Glomerular visceral epithelial cell (primary cell): ENCODE results near the gene KRT37.
"Not testable (repeated sequence)": the region's sequence is repeated elsewhere in the genome, so short reads cannot be mapped to it uniquely, and the experiment has no call there.

Experiments
- DNase-seq: peaks from one replicate; pipeline ENCODE4 v3.0.0-alpha.2; 2016; ENCODE audit errors: extremely low spot score

The KRT37 gene

DNA sequence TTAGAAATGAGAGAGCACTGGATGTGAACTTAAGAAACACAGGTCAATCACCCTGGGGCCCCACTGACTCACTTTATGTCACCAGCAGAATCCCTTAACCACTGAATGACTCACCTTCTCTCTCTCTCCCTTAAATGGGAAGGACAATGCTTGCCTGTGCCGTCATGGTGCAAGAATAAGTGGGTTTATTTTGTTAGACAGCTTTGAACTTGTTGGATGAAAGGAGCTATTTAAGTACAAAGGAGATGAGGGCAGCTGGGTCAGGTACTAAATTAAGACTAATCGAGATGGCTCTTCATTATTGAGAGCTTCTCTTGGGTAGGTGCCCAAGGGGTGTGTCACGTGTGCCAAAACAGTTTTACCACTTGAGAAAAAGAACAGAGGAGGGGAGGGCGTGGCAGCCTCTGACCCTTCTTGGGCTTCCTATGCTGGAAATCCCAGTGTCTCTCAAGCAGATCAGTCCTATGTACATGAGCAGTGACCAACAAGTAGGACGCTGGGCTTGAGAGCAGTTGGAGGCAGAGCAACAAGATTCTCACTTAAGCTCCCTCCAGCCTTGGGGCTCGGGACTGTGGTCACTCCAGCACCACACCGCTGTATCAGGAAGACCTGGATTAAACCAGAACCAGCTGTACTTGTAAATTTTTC lies 20.2 kb downstream of the KRT37 start:
- DNase-seq: peak; percentile 95

GRCh38 chr17:41403404-41404023 lies 20.9 kb downstream of the KRT37 start:
- no peak for DNase-seq

GRCh38 chr17:41402161-41402560 lies 22.2 kb downstream of the KRT37 start:
- peak; percentile 62 for DNase-seq

GRCh38 chr17:41396996-41397660 lies 27.3 kb downstream of the KRT37 start, which contains the start of gene KRT31:
Gene KRT31 (minus strand): TSS chr17:41397608. CDS start chr17:41397539, 69 bp downstream.
- DNase-seq: no peak

DNA sequence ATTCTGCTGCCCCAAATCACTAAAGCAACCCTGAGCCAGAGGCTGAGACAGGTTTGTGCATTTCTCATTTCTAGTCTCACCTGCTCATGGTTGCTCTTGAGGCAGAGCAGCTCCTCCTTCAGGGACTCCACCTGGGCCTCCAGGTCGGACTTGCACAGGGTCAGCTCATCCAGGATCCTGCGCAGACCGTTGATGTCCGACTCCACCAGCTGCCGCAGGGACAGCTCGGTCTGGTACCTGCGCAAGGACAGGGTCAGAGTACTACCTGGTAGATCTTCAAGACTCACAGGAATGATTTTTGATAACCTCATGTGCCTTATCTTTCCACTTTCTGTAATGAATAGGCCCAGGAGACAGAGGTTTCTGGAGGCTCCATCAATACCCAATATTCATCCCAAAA lies 28.0 kb downstream of the KRT37 start:
- no peak for DNase-seq

GRCh38 chr17:41395611-41396010 lies 28.8 kb downstream of the KRT37 start:
- DNase-seq: no peak

- DNase-seq: not testable (repeated sequence)
Observed at GRCh38 chr17:41395044-41395443, 29.3 kb downstream of the KRT37 start.

DNA sequence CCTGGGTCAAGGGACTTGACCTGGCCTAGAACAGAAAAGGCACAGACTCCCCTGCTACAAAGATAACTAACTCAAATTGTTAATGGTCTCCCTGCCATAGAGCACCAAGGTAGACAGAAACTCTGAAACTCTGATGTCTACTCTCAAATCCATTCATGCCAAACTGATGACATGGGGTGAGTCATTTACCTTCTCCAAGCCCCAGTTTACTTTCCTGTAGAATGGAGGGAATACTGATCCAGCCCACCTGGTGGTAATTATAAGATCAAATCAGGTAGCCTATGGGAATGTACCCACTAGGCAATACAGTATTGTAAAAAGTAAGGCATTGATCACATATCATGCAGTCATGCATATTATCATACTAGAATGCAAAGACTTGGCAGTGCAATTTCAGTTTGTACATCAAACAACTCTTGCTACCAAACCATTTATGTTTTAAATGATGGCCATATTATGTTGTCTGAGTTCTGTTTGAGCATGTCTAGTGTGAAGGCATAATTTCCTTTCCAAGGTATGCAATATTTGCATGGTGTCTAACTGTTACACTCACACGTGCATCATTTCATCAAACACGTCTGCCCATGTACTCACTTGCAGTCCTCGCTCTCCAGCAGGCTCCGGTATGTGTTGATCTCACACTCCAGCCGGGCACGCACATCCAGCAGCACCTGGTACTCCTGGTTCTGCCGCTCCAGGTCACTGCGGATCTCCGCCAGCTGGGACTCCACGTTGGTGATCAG lies 30.0 kb downstream of the KRT37 start:
- no peak for DNase-seq

DNA sequence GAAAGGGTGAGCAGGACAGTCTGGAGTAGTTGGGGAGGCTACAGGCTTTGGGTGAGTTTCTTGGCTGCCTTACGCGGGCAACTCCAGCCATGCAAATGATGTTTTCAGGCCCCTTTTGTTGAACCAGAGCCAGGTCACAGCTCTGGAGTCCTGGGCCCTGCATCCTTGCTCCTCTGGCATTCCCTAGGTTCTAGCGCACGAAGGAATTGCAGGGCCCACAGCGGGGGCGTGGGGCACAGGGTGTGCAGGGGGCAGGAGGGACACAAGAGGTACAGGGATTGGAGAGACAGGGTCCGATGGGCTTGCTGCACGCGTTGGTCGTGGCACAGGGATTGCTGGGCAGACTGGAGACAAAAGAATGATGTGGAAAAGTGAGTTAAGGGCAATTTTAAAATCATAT lies 30.6 kb downstream of the KRT37 start:
- no peak for DNase-seq

DNA sequence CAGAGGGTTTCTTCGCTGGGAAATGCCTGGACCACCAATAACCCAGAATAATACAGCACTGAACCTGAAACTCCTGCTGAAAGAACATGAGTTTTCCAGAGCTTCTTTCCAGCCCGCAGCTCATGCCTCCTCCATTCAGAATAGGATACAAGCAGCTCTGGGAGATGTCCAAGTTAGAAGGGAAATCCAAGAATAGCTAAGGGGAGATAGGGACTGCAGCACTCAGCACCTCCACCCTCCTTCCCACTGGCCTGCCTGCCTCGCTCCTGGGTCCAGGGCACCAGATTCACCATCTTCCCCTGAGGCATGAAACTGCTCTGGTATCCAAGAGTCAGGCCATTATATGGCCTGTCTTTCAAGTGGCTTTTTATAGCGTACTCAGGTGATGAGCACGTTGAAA lies 31.1 kb downstream of the KRT37 start:
- no peak for DNase-seq

- DNase-seq: no peak
Observed at GRCh38 chr17:41392278-41392677, 32.1 kb downstream of the KRT37 start.

DNA sequence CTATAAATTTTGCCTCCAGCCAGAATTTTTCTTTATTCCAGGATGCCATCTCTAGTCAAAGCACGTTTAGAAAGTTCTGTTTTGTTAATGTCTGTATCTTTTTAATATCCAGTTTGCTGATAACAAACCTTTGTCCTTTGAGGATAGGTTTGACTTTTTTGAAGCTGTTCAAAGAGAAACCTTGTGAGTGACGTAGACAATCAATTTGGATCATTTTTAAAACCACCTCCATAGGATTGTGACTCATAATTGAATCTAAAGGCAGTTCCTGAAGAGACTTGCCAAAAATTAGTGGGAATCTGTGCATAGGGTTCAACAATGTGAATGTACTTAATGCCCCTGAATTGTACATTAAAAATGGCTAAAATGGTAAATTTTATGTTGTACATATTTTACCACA lies 32.9 kb downstream of the KRT37 start:
- DNase-seq: no peak

DNA sequence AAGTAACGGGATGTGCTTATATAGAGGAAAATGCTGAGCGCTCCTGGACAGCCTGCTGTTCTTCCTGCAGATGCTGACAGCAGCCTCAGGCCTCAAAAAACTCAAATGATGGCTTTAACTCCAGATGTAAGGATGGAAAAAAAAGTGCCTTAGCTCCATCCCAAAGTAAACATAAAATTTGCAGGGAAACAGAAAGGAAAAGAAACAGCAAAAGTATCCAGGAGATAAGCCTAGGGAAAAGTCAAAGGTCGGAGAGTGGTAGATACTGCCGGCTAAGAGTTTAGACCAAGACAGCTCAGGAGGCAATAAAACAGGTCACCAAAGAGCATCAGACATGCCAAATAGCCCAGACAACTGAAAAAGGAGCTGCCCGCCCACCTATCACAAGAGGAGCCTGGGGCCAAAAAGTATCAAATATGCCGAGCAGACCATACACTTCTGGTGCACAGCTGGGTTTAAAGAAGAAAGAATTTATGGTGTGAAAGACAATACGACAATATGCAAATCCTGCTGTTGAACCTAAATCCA lies 33.9 kb downstream of the KRT37 start:
- DNase-seq: no peak

- no peak for DNase-seq
Observed at GRCh38 chr17:41387670-41388069, 36.7 kb downstream of the KRT37 start.

DNA sequence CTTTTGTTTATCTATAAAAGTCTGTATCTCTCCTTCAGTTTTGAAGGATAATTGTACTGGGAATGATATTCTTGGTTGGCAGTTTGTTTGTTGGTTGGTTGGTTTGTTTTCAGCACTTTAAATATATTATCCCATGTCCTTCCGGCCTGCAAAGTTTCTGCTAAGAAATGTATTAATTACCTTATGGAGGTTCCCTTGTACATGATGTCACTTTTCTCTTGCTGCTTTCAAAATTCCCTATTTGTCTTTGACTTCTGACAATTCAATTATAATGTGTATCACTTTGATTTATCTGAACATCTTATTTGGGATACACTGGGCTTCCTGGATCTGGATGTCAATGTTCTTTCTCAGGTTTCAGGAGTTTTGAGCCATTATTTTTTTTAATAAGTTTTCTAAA lies 38.2 kb downstream of the KRT37 start:
- no peak for DNase-seq

- no peak for DNase-seq
Observed at GRCh38 chr17:41383690-41384089, 40.7 kb downstream of the KRT37 start.

DNA sequence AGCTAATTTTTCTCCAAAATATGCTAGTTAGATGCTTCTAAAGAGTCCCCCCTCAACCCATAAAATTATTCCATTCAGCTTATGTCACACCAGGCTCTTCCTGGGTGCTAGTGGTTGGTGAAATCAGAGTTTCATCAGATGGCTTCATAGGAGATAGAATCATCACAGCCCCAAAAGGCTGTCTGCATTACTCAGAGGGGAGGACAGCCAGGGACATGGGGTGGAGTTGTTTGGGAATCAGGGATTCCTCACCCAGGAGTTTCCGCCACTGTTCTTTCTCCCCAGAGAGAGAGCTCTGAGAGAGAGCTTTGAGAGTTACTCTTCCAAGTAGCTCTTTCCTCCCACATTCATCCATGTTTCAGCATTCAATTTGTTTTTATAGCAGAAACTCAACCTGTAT lies 42.0 kb downstream of the KRT37 start:
- DNase-seq: no peak

DNA sequence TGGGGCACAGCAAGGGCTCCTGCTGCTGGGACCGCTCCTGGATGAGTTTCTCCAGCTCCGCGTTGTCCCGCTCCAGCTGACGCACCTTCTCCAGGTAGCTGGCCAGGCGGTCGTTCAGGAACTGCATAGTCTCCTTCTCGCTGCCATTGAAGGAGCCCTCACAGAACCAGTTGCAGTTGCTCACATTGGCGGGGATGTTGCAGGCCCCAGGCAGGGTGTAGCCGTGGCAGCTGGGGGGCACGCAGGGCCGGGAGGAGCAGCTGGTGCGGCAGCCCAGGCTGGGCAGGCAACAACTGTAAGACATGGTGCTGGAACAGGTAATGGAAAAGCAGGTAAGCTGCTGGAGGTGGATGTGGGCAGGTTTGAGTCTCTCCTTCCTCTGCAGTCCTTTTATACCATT lies 42.4 kb downstream of the KRT37 start, which contains the start of gene KRT34:
KRT34 (minus strand) TSS at position 364 of the 400 bp plus-strand sequence; CDS start at position 304, 60 bp downstream.
- DNase-seq: not testable (repeated sequence)

- DNase-seq: peak; percentile 85
Observed at GRCh38 chr17:41380091-41380490, 44.3 kb downstream of the KRT37 start.

GRCh38 chr17:41377546-41377945 lies 46.8 kb downstream of the KRT37 start:
- DNase-seq: no peak
